WTC11 (cell line): ENCODE results near the gene ZFAND3. TPM values are rescaled to one million over a fixed set of nuclear protein-coding genes. Genes with fewer than 3 reads are reported as not detected.

Experiments used
- ATAC-seq: fragments of 200-7000 bp; cut with Tn5 transposase; 2 replicates; pipeline ENCODE4 v1.10.0; 2021; ENCODE audit warnings: mild to moderate bottlenecking, moderate library complexity
- CTCF ChIA-PET: fragments of 300-600 bp; sonication (Branson Sonifier 250); formaldehyde crosslinking; loops from one replicate; lab custom pipeline; 2021; ENCODE audit warnings: antibody characterized with exemption; lab: Charles Lee
- POLR2A ChIA-PET: fragments of 350-600 bp; sonication (Branson Sonifier 250); formaldehyde crosslinking; loops from one replicate; lab custom pipeline; 2021; ENCODE audit warnings: antibody characterized with exemption; lab: Charles Lee
- DNase-seq: peaks from one replicate; pipeline ENCODE4 v3.0.0; 2021; ENCODE audit warnings: low spot score
- H3K27ac Mint-ChIP-seq: 2 replicates; pipeline ENCODE4 v1.8.0; 2021; ENCODE audit warnings: mixed read lengths
- H3K27me3 Mint-ChIP-seq: 2 replicates; pipeline ENCODE4 v1.8.0; 2021; ENCODE audit warnings: low read depth, mild to moderate bottlenecking, moderate library complexity, mixed read lengths
- H3K36me3 Mint-ChIP-seq: 2 replicates; pipeline ENCODE4 v1.8.0; 2021; ENCODE audit warnings: mixed read lengths
- H3K4me1 Mint-ChIP-seq: 2 replicates; pipeline ENCODE4 v1.8.0; 2022; ENCODE audit warnings: mixed read lengths
- H3K4me3 Mint-ChIP-seq: 2 replicates; pipeline ENCODE4 v1.8.0; 2021; ENCODE audit warnings: mild to moderate bottlenecking, moderate library complexity, mixed read lengths
- H3K9me3 Mint-ChIP-seq: 2 replicates; pipeline ENCODE4 v1.8.0; 2021; ENCODE audit warnings: mixed read lengths
- AR ChIP-seq: fragments of 250-450 bp; sonication (Bioruptor Pico); IDR thresholded peaks from 2 replicates; pipeline ENCODE4 v1.9.0; 2021; ENCODE audit warnings: mild to moderate bottlenecking
- ATF6 ChIP-seq: sonication (generic); formaldehyde crosslinking; IDR thresholded peaks from 2 replicates; pipeline ENCODE4 v1.8.1; 2023; ENCODE audit warnings: mild to moderate bottlenecking, missing genetic modification reagents
- E2F4 ChIP-seq: sonication (generic); formaldehyde crosslinking; IDR thresholded peaks from 2 replicates; pipeline ENCODE4 v1.8.1; 2022; ENCODE audit warnings: low read depth, mild to moderate bottlenecking, moderate library complexity, missing genetic modification reagents, borderline replicate concordance
- MAX ChIP-seq: sonication (generic); formaldehyde crosslinking; IDR thresholded peaks from 2 replicates; pipeline ENCODE4 v1.8.0; 2022; ENCODE audit warnings: mild to moderate bottlenecking, missing genetic modification reagents
- MLX ChIP-seq: sonication (generic); formaldehyde crosslinking; IDR thresholded peaks from 2 replicates; pipeline ENCODE4 v1.8.1; 2023; ENCODE audit warnings: mild to moderate bottlenecking, missing genetic modification reagents, moderate library complexity
- MYBL2 ChIP-seq: sonication (generic); formaldehyde crosslinking; IDR thresholded peaks from 2 replicates; pipeline ENCODE4 v1.8.1; 2023; ENCODE audit warnings: mild to moderate bottlenecking, moderate library complexity, missing genetic modification reagents
- NFATC4 ChIP-seq: fragments of 250-450 bp; sonication (Bioruptor Pico); IDR thresholded peaks from 2 replicates; pipeline ENCODE4 v1.9.0; 2021; ENCODE audit warnings: mild to moderate bottlenecking
- NFYB ChIP-seq: sonication (generic); formaldehyde crosslinking; conservative IDR thresholded peaks from 2 replicates; pipeline ENCODE4 v1.8.0; 2022; ENCODE audit warnings: low read depth, missing genetic modification reagents
- PREB ChIP-seq: sonication (generic); formaldehyde crosslinking; IDR thresholded peaks from 2 replicates; pipeline ENCODE4 v1.8.1; 2022; ENCODE audit warnings: mild to moderate bottlenecking, missing genetic modification reagents, moderate library complexity, borderline replicate concordance
- RELA ChIP-seq: sonication (generic); formaldehyde crosslinking; IDR thresholded peaks from 2 replicates; pipeline ENCODE4 v1.8.1; 2022; ENCODE audit warnings: missing genetic modification reagents, mild to moderate bottlenecking, borderline replicate concordance
- SP1 ChIP-seq: sonication (generic); formaldehyde crosslinking; conservative IDR thresholded peaks from 2 replicates; pipeline ENCODE4 v1.8.1; 2022; ENCODE audit warnings: missing genetic modification reagents
- STAT6 ChIP-seq: sonication (generic); formaldehyde crosslinking; conservative IDR thresholded peaks from 2 replicates; pipeline ENCODE4 v1.8.1; 2023; ENCODE audit warnings: mild to moderate bottlenecking, low read depth, missing genetic modification reagents, moderate library complexity
- TEAD1 ChIP-seq: sonication (generic); formaldehyde crosslinking; IDR thresholded peaks from 2 replicates; pipeline ENCODE4 v1.8.0; 2022; ENCODE audit warnings: mild to moderate bottlenecking, missing genetic modification reagents
- TP53 ChIP-seq: sonication (generic); formaldehyde crosslinking; IDR thresholded peaks from 2 replicates; pipeline ENCODE4 v1.8.1; 2023; ENCODE audit warnings: mild to moderate bottlenecking, missing genetic modification reagents
- ZNF532 ChIP-seq: fragments of 250-450 bp; sonication (Bioruptor Pico); IDR thresholded peaks from 2 replicates; pipeline ENCODE4 v1.9.0; 2021; ENCODE audit warnings: mild to moderate bottlenecking, borderline replicate concordance
- ZNF671 ChIP-seq: fragments of 250-450 bp; sonication (Bioruptor Pico); IDR thresholded peaks from 2 replicates; pipeline ENCODE4 v1.8.0; 2021; ENCODE audit warnings: mild to moderate bottlenecking
- total RNA-seq: library from RNA; stranded (reverse); gene quantifications from 3 replicates; pipeline ENCODE4 v1.2.3, GENCODE V29; 2021

ZFAND3 gene
- total RNA-seq, 1 experiment from 2014 or later: 50.3 TPM

- TF ChIP-seq TEAD1 (CRISPR knock-in tag) (no peak), ZNF532 (CRISPR knock-in tag) (no peak), ZNF671 (CRISPR knock-in tag) (no peak)
These were observed 345.2 kb downstream of the ZFAND3 start (continued) for GRCh38 chr6:38164671-38165108.

- no peaks in the 10 kb centered on the region for H3K27me3 Mint-ChIP-seq
- no peaks in the 10 kb centered on the region for H3K36me3 Mint-ChIP-seq
- no peaks in the 10 kb centered on the region for H3K9me3 Mint-ChIP-seq
- peaks cover 29% of the 10 kb centered on the region for H3K4me1 Mint-ChIP-seq
- ChIA-PET CTCF (no interaction called here), POLR2A (no interaction called here)
- DNase-seq: no peak
- no peak overlapping the region for H3K4me3 Mint-ChIP-seq
- no peak for ATAC-seq
- TF ChIP-seq MAX (CRISPR knock-in tag): no peak
- no peak for TF ChIP-seq STAT6
- TF ChIP-seq MLX (CRISPR knock-in tag): no peak
- TF ChIP-seq AR (CRISPR knock-in tag): no peak
- no peak for TF ChIP-seq TP53
- no peak for TF ChIP-seq ATF6 (CRISPR knock-in tag)
- TF ChIP-seq MYBL2 (CRISPR knock-in tag): no peak
- TF ChIP-seq NFATC4 (CRISPR knock-in tag): no peak
- TF ChIP-seq RELA (CRISPR knock-in tag): no peak
- TF ChIP-seq E2F4 (CRISPR knock-in tag): no peak
- no peak for TF ChIP-seq SP1 (CRISPR knock-in tag)
- TF ChIP-seq PREB (CRISPR knock-in tag): no peak
- TF ChIP-seq NFYB (CRISPR knock-in tag): no peak
- TF ChIP-seq, all 79 proteins: peak for 0
- no peak overlapping the region; the same call in 1 of the 2 replicates for H3K27ac Mint-ChIP-seq
These were observed 347.1 kb downstream of the ZFAND3 start for GRCh38 chr6:38166411-38167240.
